ENCODE data around the gene CBLIF. TPM values are rescaled to one million over a fixed set of nuclear protein-coding genes. Genes with fewer than 3 reads are reported as not detected.

CBLIF gene
- total and polyA plus RNA-seq, 2 of the 8 experiments (the other 6 are each of a cell fraction or from before 2014, with no cell fraction given): not detected

GRCh38 chr11:59849129-59849528 is 3.8 kb upstream of the CBLIF start:
- FAIRE-seq: no peak
- TF ChIP-seq JUN (IDR thresholded peaks at IDR 0.05; ENCODE audit: low read depth, low read length) (no peak), SIRT6 (IDR thresholded peaks at IDR 0.05; ENCODE audit: low read length) (no peak), YY1 (IDR thresholded peaks at IDR 0.05; ENCODE audit: low read depth, low read length) (no peak), SP1 (IDR thresholded peaks at IDR 0.05; ENCODE audit: low read depth, low read length) (no peak), RNF2 (IDR thresholded peaks at IDR 0.05; ENCODE audit: borderline replicate concordance, low read depth, low read length, missing control alignments, poor library complexity, severe bottlenecking) (no peak), KDM4A (IDR thresholded peaks at IDR 0.05; ENCODE audit: low read depth, low read length, severe bottlenecking) (no peak), EP300 (IDR thresholded peaks at IDR 0.05; ENCODE audit: borderline replicate concordance in 1 of 2, low read depth in 2 of 2, low read length in 2 of 2) (no peak), CREB1 (IDR thresholded peaks at IDR 0.05) (no peak), POLR2A (IDR thresholded peaks at IDR 0.05; ENCODE audit: control extremely low read depth in 1 of 2, low read depth in 2 of 2, low read length in 2 of 2) (no peak), BCL11A (IDR thresholded peaks at IDR 0.05; ENCODE audit: low read depth in 2 of 2, low read length in 2 of 2) (no peak), SAP30 (IDR thresholded peaks at IDR 0.05; ENCODE audit: insufficient read depth, insufficient replicate concordance, low read length) (no peak), RFX5 (IDR thresholded peaks at IDR 0.05; ENCODE audit: borderline replicate concordance, low read depth, low read length) (no peak), CHD2 (IDR thresholded peaks at IDR 0.05; ENCODE audit: low read length) (no peak)
- TF ChIP-seq, protein P1, sequence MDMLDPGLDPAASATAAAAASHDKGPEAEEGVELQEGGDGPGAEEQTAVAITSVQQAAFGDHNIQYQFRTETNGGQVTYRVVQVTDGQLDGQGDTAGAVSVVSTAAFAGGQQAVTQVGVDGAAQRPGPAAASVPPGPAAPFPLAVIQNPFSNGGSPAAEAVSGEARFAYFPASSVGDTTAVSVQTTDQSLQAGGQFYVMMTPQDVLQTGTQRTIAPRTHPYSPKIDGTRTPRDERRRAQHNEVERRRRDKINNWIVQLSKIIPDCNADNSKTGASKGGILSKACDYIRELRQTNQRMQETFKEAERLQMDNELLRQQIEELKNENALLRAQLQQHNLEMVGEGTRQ (IDR thresholded peaks at IDR 0.05; ENCODE audit: low read length): no peak

More at GRCh38 chr11:59849129-59849528, 3.8 kb upstream of the CBLIF start:
- Histone ChIP-seq H2BK20ac (ENCODE audit: low read length) (no peak overlapping the region), H3K9me3 (ENCODE audit: insufficient read depth in 2 of 2, low read depth in 1 of 2, low read length in 1 of 2) (no peaks in the 10 kb centered on the region), H2BK120ac (replicated peaks; ENCODE audit: low read depth, low read length) (no peak overlapping the region), H3K14ac (ENCODE audit: insufficient read length) (no peak overlapping the region), H3K4me3 (ENCODE audit: extremely low read depth in 1 of 4, insufficient read depth in 2 of 4, low read depth in 3 of 4, low read length in 4 of 4) (no peak overlapping the region), H3K18ac (ENCODE audit: extremely low read depth, low read length) (no peak overlapping the region), H3K79me2 (ENCODE audit: control insufficient read depth in 1 of 2, insufficient read depth in 2 of 2, low read length in 2 of 2) (no peaks in the 10 kb centered on the region), H2AFZ (ENCODE audit: low read length) (no peak overlapping the region), H3K23me2 (ENCODE audit: low read depth, low read length) (no peaks in the 10 kb centered on the region), H2BK5ac (ENCODE audit: low read depth, low read length) (no peak overlapping the region), H3K23ac (ENCODE audit: insufficient read length) (no peak overlapping the region), H4K20me1 (replicated peaks in 1 of 2; ENCODE audit: control insufficient read depth in 1 of 2, insufficient read depth in 2 of 2, low read length in 2 of 2) (no peaks in the 10 kb centered on the region), H3K4ac (replicated peaks; ENCODE audit: insufficient read length, low read depth, low read length) (no peak overlapping the region), H2BK15ac (ENCODE audit: low read length) (no peak overlapping the region), H3K27ac (ENCODE audit: low read depth, low read length) (no peak overlapping the region), H4K8ac (ENCODE audit: extremely low read depth, insufficient read depth, low read length) (no peak overlapping the region), H3K9ac (replicated peaks in 1 of 4; ENCODE audit: extremely low read depth in 1 of 4, low read depth in 3 of 4, low read length in 3 of 4) (no peak overlapping the region), H2AK5ac (ENCODE audit: low read depth, low read length) (no peak overlapping the region), H4K91ac (replicated peaks; ENCODE audit: insufficient read length, low read length) (no peak overlapping the region), H3K79me1 (ENCODE audit: low read depth, low read length) (no peaks in the 10 kb centered on the region), H3K4me2 (ENCODE audit: insufficient read depth in 1 of 2, low read depth in 2 of 2, low read length in 2 of 2) (no peak overlapping the region), H3K27me3 (replicated peaks in 1 of 4; ENCODE audit: control insufficient read depth in 3 of 4, extremely low read depth in 1 of 4, insufficient read depth in 3 of 4, low read length in 3 of 4) (no peaks in the 10 kb centered on the region), H3K56ac (replicated peaks; ENCODE audit: insufficient read length, low read depth, low read length) (no peak overlapping the region), H3K36me3 (ENCODE audit: control insufficient read depth in 2 of 4, insufficient read depth in 4 of 4, low read length in 3 of 4) (no peaks in the 10 kb centered on the region), H3K4me1 (replicated peaks in 1 of 4; ENCODE audit: control insufficient read depth in 3 of 4, insufficient read depth in 4 of 4, low read length in 3 of 4) (peaks cover 0 to 4% (median 2%) of the 10 kb centered on the region in 4 experiments; a peak in 3 of 7 replicates), H4K5ac (ENCODE audit: insufficient read length, low read depth, low read length) (no peak overlapping the region), H2BK12ac (ENCODE audit: low read depth, low read length) (no peak overlapping the region)
- 78% methylated on average over 2 of the region's 2 CpGs; no CpG with 5 or more reads in 1 of the 2 experiments for WGBS, 2 experiments (ENCODE audit: extremely low coverage in 1 of 2, insufficient coverage in 1 of 2, insufficient read length in 1 of 2, insufficient replicate concordance in 2 of 2, low coverage in 1 of 2, low lambda C conversion rate in 2 of 2, missing lambda C conversion rate in 1 of 2)
- DNase-seq (ENCODE audit: low read depth in 1 of 2, low spot score in 2 of 2): no peak
- ChIA-PET POLR2A (ENCODE audit: partially characterized antibody) (no interaction called here), CTCF (ENCODE audit: partially characterized antibody) (interaction anchor here (0.9 to 1.7 kb wide), 4 partner anchors 8 to 74 kb away, joined by 3 to 4 read pairs (median 4); no protein-coding TSS in a partner anchor)

Measured in H1 (cell line).